SU-DHL-6 (cell line): Measurements from ENCODE around the gene BRI3.

Experiments
- CTCF ChIP-seq: fragments of 200-600 bp; sonication (generic); IDR thresholded peaks from one replicate; pipeline ENCODE4 v1.5.1; 2017; ENCODE audit warnings: antibody characterized with exemption, mild to moderate bottlenecking, low read length, moderate library complexity; ENCODE audit not compliant: insufficient read depth, poor library complexity, severe bottlenecking
- EZH2phosphoT487 ChIP-seq: fragments of 200-600 bp; sonication (generic), shearing (Covaris generic); conservative IDR thresholded peaks from 2 replicates; pipeline ENCODE4 v1.6.1; 2018; ENCODE audit warnings: mild to moderate bottlenecking, antibody characterized with exemption, low read length, moderate library complexity, mixed read lengths

- TF ChIP-seq CTCF: no peak
- TF ChIP-seq EZH2phosphoT487: no peak
These were observed 10.2 kb downstream of the BRI3 start for GRCh38 chr7:98291717-98292116.
